Measurements from ENCODE around the gene XRCC1. TPM values are rescaled to one million over a fixed set of nuclear protein-coding genes. Genes with fewer than 3 reads are reported as not detected.
A peak's percentile ranks its signal among the peaks of the same experiment; 100 is the strongest.

XRCC1 gene
- total and polyA plus RNA-seq, 8 donors, result 25.2 to 70.0 (median 56.9) TPM

- ATAC-seq, result peak; percentile 61
- peak within 1 kb of the TSS; percentile 60 to 69 for H3K4me3 ChIP-seq
- peak within 1 kb of the TSS; percentile 70 to 75 for H3K27ac ChIP-seq
- intact Hi-C loops (cut with DNase I), result no loop called here
- H3K36me3 ChIP-seq, result peaks cover 0 to 38% of the 10 kb centered on the region in 2 donors
- peaks cover 2 to 25% of the 10 kb centered on the region in 2 donors for H3K4me1 ChIP-seq
- no peaks in the 10 kb centered on the region for H3K27me3 ChIP-seq
- H3K9me3 ChIP-seq, result no peaks in the 10 kb centered on the region
- TF ChIP-seq CTCF (IDR thresholded peaks at IDR 0.05), result no peak
- peak in 3 of 4 donors; percentile 45 to 82 (median 47) for DNase-seq
These were observed 70.7 kb downstream of the XRCC1 start, which contains the start of gene PHLDB3 for GRCh38 chr19:43504426-43505185. Gene PHLDB3, minus strand, starts transcription at chr19:43504746. Its CDS starts 628 bp downstream, at chr19:43504118.

- H3K27me3 ChIP-seq, result no peaks in the 10 kb centered on the region
- intact Hi-C loops (cut with DNase I), result no loop called here
- peaks cover 2 to 25% of the 10 kb centered on the region in 2 donors for H3K4me1 ChIP-seq
- DNase-seq (peak; percentile 90 to 97 (median 97)), ATAC-seq (peak; percentile 99)
- peak overlapping the region; percentile 70 to 75 for H3K27ac ChIP-seq
- no peak for TF ChIP-seq CTCF (IDR thresholded peaks at IDR 0.05)
- H3K4me3 ChIP-seq, result peak overlapping the region; percentile 60 to 69
- H3K36me3 ChIP-seq, result peaks cover 0 to 30% of the 10 kb centered on the region in 2 donors
- no peaks in the 10 kb centered on the region for H3K9me3 ChIP-seq
These were observed 71.6 kb downstream of the XRCC1 start for GRCh38 chr19:43503501-43504425.

GRCh38 chr19:43502419-43502976 lies 72.8 kb downstream of the XRCC1 start:
- no peak overlapping the region for H3K4me3 ChIP-seq
- peaks cover 0 to 22% of the 10 kb centered on the region in 2 donors for H3K36me3 ChIP-seq
- H3K9me3 ChIP-seq, result no peaks in the 10 kb centered on the region
- ATAC-seq (no peak), DNase-seq (no peak)
- no peak overlapping the region for H3K27ac ChIP-seq
- H3K4me1 ChIP-seq, result peaks cover 2 to 25% of the 10 kb centered on the region in 2 donors
- no peaks in the 10 kb centered on the region for H3K27me3 ChIP-seq
- no peak for TF ChIP-seq CTCF (IDR thresholded peaks at IDR 0.05)
- intact Hi-C loops (cut with DNase I), result no loop called here

- no peak overlapping the region for H3K4me3 ChIP-seq
- DNase-seq, result peak in 1 of 4 donors; percentile 20
- no peak overlapping the region for H3K27ac ChIP-seq
- TF ChIP-seq CTCF (IDR thresholded peaks at IDR 0.05), result no peak
- peaks cover 2 to 25% of the 10 kb centered on the region in 2 donors for H3K4me1 ChIP-seq
- H3K36me3 ChIP-seq, result peaks cover 0 to 29% of the 10 kb centered on the region in 2 donors
- ATAC-seq, result no peak
- H3K27me3 ChIP-seq, result no peaks in the 10 kb centered on the region
- no peaks in the 10 kb centered on the region for H3K9me3 ChIP-seq
- intact Hi-C loops (cut with DNase I), result no loop called here
These were observed 73.5 kb downstream of the XRCC1 start for GRCh38 chr19:43501661-43502418.

Data from left lung (tissue), 10 donors.